DMS53 treated with DMSO at 0.1 percent for 48 hours (cell line): ENCODE results near the gene DTNBP1.

Experiments used
- DNase-seq: peaks from one replicate; lab custom pipeline; 2025; ENCODE audit not compliant: unreplicated experiment; lab: John Stamatoyannopoulos, UW

The DTNBP1 gene

DNA sequence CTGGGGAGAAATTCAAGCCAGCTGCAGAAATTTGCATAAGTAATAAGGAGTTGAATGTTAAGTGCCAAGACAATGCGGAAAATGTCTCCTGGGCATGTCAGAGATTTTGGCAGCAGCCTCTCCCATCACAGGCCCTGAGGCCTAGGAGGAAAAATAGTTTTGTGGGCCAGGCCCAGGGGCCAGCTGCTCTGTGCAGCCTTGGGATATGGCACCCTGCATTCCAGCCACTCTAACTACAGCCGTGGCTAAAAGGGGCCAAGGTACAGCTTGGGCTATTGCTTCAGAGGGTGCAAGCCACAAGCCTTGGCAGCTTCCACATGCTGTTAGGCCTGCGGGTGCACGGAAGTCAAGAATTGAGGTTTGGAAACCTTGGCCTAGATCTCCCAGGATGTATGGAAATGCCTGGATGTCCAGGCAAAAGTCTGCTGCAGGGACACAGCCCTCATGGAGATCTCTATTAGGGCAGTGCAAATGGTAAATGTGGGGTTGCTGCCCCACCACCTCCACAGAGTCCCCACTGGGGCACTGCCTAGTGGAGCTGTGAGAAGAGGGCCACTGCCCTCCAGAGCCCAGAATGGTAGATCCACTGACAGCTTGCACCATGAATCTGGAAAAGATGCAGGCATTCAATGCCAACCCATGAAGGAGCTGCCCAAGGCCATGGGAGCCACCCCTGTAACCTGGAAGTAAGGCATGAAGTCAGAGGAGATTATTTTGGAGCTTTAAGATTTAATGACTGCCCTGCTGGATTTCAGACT is 126.5 kb downstream of the DTNBP1 start:
- DNase-seq: no peak

DNA sequence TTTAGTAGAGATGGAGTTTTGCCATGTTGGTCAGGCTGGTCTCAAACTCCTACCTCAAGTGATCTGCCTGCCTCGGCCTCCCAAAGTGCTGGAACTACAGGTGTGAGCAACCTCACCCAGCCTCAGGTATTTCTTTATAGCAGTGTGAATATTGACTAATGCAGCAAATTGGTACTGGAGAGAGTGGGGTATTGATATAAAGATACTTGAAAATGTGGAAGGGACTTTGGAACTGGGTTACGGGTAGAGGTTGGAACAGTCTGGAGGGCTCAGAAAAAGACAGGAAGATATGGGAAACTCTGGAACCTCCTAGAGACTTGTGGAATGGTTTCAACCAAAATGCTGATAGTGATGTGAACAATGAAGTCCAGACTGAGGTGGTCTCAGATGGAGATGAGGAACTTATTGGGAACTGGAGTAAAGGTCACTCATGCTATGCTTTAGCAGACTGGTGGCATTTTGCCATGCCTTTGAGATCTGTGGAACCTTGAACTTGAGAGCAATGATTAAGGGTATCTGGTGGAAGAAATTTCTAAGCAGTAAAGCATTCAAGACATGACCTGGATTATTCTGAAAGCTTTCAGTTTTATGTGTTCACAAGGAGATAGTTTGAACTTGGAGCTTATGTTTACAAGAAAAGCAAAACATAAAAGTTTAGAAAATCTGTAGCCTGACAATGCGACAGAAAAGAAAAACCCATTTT is 127.2 kb downstream of the DTNBP1 start:
- DNase-seq: no peak

DNA sequence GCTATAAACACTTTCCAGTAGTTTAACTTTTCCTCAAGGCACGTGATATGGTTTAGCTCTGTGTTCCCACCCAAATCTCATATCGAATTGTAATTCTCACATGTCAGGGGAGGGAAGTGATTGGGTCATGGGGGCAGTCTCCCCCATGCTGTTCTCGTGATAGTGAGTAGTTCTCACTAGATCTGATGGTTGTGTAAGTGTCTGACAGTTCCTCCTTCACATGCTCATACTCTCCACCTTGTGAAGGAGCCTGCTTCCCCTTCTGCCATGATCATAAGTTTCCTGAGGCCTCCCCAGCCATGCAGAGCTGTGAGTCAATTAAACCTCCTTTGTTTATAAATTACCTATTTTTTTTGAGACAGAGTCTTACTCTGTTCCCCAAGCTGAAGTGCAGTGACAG is 127.9 kb downstream of the DTNBP1 start:
- no peak for DNase-seq

DNA sequence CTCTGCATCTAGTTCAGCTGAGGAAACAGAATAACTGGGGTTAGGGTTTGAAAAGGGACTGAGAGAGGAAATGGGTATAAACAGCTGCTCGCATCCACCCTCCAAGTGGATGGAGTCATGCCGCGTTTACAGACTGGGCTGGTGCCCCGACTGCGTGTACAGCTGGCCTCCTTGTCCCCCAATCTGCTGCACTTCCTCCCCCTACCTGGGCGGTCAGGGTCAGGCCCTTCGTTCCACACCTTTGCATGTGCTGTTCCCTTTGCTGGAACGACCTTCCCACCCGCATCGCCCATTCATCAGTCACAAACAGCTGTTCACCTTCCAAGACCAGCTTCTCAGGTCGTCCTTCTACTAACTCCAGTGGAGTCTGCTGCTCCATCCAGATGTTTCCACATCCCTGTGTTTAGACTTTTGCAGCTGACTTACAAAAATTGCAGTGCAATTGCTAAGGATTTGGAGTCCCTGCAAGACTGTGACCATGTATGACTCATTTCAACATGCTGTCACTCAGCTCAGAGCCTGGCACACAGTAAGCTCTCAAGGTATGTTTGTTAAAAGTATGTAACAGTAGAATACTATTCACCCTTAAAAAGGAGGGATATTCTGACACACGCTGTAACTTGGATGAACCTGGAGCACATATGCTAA is 129.3 kb downstream of the DTNBP1 start:
- DNase-seq: no peak

DNA sequence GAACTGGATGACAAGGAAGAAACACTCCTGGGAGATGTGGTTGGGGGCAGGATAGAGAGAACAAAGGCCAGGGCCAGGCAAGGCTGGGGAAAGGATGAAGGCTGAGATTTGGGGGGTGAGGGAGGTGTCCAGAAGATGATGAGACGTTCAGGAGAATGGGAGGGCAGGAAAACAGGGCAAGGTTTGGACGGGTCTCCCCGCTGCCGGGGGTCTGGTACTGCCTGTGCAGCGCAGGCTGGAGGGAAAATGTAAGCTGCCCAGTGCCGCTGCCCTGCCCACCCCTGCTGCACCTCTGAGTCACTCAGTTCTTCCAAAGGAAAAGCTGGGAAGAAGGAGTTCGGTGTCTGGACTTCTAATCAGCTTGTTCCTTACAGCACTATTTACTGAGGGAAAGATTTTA is 130.9 kb downstream of the DTNBP1 start:
- DNase-seq: no peak

DNA sequence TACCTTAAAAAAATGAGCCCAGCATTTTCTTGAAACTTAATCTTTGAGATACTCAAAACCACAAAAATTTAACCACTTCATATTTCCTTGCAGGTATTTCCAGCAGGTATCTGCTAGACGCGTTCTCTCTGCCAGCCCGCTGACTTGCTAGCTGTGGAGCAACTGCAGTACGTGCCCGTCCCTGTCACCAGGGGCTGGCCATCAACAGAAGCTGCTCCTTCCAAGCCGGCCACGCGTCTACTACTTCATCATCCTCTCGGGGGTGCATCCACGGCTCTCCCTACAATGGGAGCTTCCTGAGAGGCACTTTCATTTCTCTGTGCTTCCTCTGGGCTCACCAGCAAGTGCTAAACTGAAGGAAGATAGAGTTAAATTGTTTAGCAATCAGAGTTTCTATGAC is 132.4 kb downstream of the DTNBP1 start:
- DNase-seq: no peak

DNA sequence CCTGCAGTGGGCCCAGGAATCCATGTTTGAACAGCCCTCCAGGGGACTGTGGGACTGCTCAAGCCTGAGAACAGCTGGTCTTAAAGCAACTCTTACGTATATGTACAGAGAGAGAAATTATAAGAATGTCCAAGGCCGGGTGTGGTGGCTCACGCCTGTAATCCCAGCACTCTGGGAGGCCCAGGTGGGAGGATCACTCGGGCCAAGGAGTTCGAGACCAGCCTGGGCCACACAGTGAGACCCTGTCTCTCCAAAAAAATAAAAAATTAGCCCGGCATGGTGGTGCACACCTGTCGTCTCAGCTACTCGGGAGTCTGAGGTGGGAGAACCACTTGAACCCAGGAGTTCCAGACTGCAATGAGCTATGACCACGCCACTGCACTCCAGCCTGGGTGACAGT is 134.0 kb downstream of the DTNBP1 start:
- DNase-seq: no peak

DNA sequence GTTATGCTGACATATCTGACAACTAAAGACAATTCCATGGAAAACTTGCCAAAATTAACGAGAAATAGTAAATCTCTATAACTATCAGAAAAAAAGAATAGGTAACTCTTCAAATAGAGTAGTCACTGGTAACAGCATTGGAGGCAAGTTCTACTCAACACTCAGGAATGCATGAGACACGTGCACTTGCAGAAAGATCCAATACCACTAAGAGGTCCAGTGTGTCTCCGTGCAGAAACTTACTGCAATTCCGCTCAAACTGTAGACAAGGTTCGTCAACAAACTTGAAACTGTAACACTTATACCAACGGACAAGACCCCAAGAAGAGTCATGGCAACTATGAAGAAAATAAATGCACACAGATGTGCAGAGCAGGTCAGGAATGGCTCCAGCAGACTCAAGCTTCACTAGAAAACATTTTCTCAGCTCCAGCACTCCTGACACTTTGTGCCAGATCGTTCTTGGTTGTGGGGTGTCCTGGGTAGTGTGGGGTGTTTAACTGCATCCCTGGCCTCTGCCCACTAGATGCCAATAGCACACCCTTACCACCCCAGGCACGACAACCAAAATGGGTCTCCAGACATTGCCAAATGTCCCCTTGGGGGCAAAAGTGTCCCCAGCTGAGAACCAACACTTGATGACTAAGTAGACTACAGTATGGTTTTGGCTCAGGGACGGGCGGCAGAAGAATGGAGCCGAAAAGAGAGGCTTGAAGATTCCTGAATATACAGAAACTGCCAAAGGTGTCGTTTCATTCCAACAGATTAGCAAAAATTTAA is 134.8 kb downstream of the DTNBP1 start:
- DNase-seq: no peak

DNA sequence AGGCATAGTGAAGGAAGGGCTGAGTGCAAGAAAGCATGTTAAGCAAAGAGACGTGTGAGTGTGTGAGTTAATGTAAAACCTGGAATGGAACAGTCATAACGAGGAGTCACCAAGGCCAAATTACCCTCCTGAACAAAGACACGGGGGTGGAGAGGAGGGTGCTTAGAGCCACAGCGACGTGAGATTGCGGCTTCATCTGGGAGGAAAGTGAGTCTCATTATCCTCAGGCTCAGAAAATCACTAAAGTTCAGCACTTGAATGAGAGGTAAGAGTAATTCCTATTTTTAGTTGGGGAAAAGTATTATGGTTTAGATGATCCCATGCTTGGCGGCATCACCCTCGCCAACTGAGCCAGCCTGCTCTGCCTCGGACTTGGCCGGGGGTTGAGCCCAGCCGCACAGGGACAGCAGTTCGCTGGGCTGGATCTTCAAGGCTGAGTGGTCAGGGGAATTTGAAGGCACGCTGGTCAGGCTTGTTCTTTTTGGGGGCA is 136.6 kb downstream of the DTNBP1 start:
- DNase-seq: no peak

DNA sequence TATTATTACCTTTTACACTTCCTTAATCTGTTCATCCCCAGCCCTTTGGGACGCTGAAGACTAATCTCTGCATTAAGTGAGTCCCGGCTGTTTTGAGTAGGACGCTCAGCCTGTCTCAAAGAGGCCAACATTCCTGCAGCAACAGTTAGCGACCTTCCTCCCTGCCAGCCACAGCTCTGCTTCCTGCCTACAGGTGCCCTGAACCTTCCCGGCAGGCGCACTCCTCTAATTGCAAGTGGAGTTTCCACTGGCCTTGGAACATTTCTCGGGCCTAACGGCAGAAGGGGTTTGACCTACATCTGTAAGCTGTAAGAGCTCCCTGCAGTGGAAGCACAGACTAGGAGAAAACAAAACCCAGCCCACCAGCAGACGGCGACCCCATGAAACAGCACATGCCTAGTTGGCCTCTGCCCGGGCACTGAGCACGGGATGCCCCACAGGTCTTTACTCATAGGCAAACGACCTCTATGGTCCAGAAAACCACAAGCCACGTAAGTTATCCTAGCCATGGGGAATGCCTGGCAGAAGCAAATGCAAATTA is 137.9 kb downstream of the DTNBP1 start:
- no peak for DNase-seq

DNA sequence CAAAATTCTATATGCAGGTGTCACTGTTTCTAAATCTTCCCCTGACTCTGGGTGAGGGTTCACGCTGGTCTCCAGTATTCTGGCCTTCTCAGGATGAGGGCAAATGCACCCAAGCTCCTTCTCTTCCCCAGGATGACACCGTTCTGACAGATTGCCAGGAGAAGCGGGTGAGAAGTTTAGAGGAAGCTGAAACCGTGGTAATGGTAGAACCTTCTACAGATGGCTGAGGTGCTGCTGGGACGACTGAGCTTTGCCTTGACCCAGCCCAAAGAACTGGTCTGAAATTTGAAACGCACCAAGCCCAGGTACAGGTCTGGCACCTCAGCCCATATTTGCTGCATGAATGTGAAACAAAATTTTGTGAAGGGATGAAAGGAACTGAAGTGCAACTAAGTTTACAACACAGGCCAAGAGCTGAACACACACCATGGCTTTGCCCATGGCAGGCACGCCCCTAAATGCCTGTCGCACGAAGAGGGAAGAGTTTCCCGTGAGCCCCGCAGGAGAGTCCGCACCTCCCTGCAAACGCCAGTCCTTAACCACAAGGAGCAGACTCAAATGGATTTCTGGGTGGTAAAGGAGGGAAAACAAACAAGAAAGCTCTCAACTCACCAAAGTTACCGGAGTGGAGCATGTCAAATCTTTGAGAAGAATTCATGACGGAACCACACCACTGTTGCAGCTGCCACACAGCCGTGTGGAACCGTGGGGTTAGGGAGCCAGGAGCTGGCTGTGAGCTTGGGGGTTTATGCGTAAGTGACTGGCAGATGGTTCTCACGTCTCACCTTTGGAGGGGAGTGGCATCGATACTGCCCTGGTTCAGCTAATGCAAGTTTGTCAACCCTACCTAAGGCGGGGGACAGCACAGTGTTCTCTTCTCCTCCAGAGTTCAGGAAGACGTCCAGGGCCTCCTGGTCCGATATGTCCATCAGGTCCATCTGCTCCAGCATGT is 138.9 kb downstream of the DTNBP1 start:
- DNase-seq: no peak

DNA sequence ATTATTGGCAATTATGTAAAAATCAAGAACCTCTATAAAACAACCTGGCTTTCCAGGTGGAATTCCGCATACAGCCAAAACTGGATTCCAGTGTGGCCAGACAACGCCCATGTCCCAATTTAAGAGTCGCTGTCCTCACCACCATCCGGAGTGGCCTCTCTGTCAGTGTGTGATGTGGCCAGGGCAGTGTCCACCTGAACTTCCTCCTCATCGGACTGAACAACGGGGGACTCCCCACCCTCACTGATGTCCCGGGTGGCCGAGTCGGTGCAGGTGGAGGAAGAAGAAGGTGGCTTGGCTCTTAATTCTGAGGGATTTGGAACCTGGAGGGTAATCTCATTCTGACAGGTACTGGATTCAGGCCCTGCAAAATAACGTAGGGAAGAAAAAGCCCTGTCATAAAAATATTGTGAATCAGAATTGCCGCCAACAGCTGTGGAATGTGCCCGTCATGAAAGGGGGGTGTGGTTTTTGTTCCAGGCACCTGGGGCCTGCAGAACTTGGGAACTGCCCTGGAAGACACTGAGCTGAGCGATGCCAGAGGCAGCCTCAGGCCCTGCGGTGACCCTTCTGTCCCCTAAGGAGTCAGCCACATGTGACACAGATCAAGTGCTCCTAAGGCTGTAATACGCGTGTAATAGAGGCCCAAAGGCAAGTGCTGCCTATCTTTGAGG is 139.8 kb downstream of the DTNBP1 start:
- no peak for DNase-seq

DNA sequence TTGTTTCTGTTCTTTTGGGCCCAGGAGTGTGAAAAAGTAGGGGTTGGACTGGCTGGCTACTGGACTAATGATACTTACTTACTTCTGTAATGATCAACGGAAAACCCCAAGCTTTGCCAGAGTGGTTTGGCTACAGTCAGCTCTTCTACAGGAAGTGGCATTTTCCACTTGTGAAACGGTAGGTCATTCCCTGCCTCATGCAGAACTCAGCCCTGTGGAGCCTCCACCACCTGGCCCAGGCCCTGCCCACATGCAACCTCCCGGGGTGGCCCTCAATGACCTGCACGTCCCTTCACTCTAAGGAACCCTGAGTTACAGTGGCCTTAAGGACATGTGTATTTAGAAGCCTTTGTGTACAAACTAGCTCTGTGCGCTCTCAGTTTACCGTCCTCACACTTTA is 140.4 kb downstream of the DTNBP1 start:
- no peak for DNase-seq

DNA sequence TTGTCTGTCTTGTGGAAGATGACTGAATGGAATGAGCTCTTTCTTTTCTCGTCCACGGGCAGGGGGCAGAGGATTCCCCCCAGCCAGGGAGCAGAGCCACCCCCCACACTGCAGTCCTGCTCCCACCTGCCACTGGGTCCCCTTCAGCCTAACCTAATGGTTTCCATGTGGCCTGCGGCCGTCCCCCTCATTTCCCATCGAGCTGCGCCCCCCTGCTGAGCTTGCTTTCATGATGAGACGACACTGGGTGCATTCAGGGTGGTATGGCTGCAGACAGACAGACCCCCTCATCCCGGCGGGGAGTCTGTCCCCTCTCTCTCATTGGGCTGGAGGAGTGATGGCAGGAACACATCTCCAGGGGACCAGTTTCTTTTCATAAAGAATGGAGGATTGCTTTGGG is 140.8 kb downstream of the DTNBP1 start:
- no peak for DNase-seq

DNA sequence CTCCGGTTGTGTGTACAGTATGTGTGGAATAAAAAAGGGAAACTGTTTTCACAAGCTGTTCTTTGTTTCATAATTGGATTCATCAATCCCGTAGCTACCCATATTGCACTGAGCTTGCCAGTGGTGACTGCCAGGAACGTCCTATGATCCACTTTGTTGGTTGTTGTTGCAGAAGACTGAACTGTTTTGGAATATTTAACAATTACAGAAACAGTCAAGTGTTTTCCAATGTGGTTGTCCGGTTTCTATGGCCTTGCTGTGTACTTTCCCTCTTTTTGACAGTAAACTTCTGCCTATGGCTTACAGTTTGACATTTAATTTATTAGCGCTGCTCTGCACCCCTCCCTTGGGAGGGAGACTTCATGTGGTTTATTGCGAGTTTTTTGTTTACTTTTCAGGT is 141.2 kb downstream of the DTNBP1 start:
- no peak for DNase-seq

DNA sequence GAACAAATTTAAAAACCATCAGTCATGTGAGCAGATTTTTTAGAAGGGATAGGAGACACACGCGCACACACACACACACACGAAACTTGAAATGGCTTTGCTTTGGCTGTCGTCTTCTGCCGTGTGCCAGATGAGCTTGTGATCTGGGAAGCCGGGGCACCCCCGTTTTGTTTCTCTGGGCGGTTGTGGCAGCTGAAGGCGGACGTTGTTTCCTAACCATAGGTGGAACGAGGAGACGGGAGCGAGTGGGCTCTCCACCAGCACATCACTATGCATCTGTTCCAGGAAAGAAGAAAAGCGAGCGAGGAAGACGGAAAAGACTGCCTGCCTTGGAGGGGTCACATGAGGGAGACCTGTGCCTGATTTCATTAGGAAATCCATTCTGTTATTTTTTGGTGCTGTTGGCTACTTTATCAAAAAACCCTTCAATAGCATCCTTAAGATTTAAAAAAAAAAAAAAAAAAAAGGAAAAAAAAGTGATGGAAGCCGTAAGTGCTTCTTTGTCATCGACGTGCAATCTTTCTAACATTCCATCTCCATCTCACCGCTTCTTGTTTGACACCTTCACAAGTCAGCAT is 142.1 kb downstream of the DTNBP1 start:
- no peak for DNase-seq

DNA sequence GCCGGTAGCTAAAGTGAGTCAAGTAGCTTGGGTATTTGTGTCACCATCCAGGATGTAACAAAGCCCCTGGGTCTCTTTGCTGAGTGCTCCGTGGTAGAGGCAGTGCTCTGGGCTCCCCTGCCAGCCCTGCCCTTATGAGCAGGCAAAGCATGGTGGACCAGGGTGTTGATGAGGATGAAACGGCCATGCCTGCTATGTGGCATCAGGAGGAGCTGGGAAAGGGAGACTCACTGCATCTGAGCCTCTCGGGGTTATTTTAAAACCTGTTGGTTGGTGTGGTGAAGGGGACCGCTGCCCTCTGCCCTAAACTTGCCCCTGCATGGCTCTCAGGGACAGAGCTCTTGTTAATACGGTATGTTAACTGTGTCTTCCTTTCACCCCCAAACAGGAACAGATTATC is 143.1 kb downstream of the DTNBP1 start:
- no peak for DNase-seq

DNA sequence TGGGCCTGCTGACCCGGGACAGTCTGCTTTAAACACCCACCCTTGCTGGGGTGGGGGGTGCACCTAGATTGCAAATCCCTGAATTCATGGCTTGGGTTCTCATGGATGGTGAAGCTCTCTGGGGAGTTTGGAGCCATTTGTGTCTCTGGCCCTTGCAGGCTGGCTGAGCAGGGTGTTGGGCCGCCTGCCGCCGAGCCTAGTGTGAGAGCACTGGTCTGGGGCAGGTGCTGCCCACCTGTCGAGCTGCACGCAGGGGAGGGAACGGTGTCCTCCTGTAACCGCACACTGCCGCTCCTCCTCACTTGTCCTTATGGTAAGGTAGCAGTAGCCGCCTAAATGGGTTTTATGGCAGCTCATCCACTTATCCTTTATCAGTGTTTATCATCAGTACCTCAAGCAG is 143.9 kb downstream of the DTNBP1 start:
- DNase-seq: no peak

DNA sequence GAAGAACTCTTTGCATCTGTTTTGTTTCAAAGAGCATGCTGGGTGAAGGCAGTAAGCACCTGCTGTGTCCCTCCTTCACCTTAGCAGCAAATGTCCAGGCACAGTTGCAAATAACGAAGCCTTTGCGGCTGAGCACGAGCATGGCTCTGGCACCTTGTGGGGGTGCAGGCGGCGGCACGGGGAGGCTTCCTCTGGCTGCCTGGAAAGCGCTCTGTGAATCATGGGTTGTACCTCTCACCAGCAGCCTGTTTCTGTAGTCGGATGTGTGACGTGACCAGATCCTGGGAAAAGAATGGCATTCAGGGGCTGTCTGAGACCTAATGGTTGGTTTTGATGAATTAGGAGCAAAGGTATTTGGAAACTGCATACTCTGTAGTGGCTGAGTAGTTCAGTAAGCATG is 144.8 kb downstream of the DTNBP1 start:
- no peak for DNase-seq
